Nephron progenitor cell (in vitro differentiated cells): Measurements from ENCODE around the gene MBOAT2.

Experiments
- DNase-seq: peaks from one replicate; pipeline ENCODE4 v3.0.0; 2021
- H3K27ac Mint-ChIP-seq: 2 replicates; pipeline ENCODE4 v1.8.0; 2021; ENCODE audit warnings: mild to moderate bottlenecking, moderate library complexity, mixed read lengths
- H3K27me3 Mint-ChIP-seq: 2 replicates; pipeline ENCODE4 v1.8.0; 2021; ENCODE audit warnings: mild to moderate bottlenecking, low read depth, mixed read lengths; ENCODE audit not compliant: poor library complexity
- H3K36me3 Mint-ChIP-seq: 2 replicates; pipeline ENCODE4 v1.8.0; 2021; ENCODE audit warnings: low read depth, mixed read lengths
- H3K4me1 Mint-ChIP-seq: 2 replicates; pipeline ENCODE4 v1.8.0; 2021; ENCODE audit warnings: mixed read lengths
- H3K4me3 Mint-ChIP-seq: 2 replicates; pipeline ENCODE4 v1.8.0; 2021; ENCODE audit warnings: mild to moderate bottlenecking, moderate library complexity, mixed read lengths
- H3K9me3 Mint-ChIP-seq: 2 replicates; pipeline ENCODE4 v1.8.0; 2021; ENCODE audit warnings: mild to moderate bottlenecking, moderate library complexity, mixed read lengths
- TF ChIP-seq, protein P1 (sequence below): fragments of 200-600 bp; sonication (generic); IDR thresholded peaks from 2 replicates; pipeline ENCODE4 v1.5.0; 2021; ENCODE audit warnings: antibody characterized with exemption

MBOAT2 gene

DNA sequence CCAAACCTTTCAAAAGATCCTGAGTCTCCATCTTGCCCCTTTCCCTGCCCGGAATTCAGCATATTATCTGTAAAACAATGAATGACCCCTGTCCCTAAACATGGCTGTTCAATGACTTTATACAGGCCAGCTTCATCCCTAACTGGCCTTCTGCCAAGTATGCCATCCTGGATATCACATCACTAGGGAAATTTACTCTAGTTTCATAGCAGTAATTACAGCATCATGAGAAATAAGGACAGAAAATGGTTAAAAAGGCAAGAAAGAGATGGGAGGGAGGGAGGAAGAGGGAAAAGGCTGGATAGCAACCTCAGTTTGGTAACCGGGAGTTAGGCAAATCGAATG is 4.4 kb downstream of the MBOAT2 start:
- Mint-ChIP-seq H3K36me3 (no peaks in the 10 kb centered on the region), H3K9me3 (no peaks in the 10 kb centered on the region), H3K27ac (no peak overlapping the region), H3K27me3 (peaks cover 11% of the 10 kb centered on the region), H3K4me1 (peaks cover 55% of the 10 kb centered on the region), H3K4me3 (no peak overlapping the region)
- TF ChIP-seq, protein P1, sequence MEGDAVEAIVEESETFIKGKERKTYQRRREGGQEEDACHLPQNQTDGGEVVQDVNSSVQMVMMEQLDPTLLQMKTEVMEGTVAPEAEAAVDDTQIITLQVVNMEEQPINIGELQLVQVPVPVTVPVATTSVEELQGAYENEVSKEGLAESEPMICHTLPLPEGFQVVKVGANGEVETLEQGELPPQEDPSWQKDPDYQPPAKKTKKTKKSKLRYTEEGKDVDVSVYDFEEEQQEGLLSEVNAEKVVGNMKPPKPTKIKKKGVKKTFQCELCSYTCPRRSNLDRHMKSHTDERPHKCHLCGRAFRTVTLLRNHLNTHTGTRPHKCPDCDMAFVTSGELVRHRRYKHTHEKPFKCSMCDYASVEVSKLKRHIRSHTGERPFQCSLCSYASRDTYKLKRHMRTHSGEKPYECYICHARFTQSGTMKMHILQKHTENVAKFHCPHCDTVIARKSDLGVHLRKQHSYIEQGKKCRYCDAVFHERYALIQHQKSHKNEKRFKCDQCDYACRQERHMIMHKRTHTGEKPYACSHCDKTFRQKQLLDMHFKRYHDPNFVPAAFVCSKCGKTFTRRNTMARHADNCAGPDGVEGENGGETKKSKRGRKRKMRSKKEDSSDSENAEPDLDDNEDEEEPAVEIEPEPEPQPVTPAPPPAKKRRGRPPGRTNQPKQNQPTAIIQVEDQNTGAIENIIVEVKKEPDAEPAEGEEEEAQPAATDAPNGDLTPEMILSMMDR, result no peak
- DNase-seq, result no peak

DNA sequence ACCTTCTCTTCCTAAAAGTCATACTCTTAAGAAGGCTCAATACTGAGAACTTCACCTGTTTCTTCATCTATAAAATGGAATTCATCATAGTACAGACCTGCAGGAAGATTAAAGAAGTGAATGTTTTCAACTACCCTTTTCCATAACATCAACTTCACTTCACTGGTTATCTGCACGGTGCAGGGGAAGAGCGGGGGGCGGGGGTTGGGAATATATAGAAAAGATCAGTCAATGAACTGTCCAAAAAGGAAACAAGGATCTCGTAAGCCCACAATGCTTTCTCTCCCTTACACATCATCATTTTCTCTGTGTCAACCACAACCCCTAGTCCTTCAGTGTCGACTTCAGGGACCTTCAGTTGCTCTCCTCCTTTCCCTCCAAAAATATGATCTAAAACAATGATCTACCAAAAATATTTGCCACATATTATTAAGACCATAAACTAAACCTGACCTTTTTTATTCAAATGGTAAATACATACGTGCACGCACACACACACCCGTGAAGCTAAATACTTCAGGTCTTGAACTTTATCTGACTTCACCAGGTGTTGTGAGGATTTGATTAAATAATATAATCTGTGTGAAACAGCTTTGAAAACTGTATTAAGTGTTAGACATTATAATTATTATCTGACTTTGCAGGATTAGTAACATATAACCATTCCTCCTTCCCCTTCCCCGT is 4.9 kb downstream of the MBOAT2 start:
- H3K9me3 Mint-ChIP-seq, result no peaks in the 10 kb centered on the region
- TF ChIP-seq, protein P1, result no peak
- H3K4me1 Mint-ChIP-seq, result peaks cover 59% of the 10 kb centered on the region
- no peak for DNase-seq
- H3K4me3 Mint-ChIP-seq, result no peak overlapping the region
- H3K27ac Mint-ChIP-seq, result no peak overlapping the region
- H3K36me3 Mint-ChIP-seq, result no peaks in the 10 kb centered on the region
- H3K27me3 Mint-ChIP-seq, result peaks cover 11% of the 10 kb centered on the region

DNA sequence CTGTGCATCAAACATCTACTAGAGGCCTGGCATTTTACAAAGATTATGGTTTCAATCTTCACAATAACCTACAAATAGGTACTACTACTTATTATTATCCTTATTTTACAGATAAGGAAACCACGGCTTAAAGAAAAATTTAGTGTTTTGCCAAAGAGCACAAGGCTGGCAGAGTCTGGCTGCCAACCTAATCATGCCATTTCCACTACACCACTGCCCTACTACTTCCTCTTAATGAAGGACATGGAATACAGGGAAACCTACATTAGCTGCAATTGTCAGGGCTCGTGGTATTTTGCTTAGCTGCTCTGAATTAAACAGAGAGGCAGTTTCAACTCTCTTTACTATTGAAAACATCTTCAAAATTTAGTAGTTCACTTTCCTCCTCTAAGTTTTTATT is 5.9 kb downstream of the MBOAT2 start:
- no peak overlapping the region for H3K4me3 Mint-ChIP-seq
- peaks cover 61% of the 10 kb centered on the region for H3K4me1 Mint-ChIP-seq
- DNase-seq, result no peak
- H3K27me3 Mint-ChIP-seq, result peaks cover 11% of the 10 kb centered on the region
- TF ChIP-seq, protein P1, result no peak
- H3K36me3 Mint-ChIP-seq, result no peaks in the 10 kb centered on the region
- no peak overlapping the region for H3K27ac Mint-ChIP-seq
- H3K9me3 Mint-ChIP-seq, result no peaks in the 10 kb centered on the region

DNA sequence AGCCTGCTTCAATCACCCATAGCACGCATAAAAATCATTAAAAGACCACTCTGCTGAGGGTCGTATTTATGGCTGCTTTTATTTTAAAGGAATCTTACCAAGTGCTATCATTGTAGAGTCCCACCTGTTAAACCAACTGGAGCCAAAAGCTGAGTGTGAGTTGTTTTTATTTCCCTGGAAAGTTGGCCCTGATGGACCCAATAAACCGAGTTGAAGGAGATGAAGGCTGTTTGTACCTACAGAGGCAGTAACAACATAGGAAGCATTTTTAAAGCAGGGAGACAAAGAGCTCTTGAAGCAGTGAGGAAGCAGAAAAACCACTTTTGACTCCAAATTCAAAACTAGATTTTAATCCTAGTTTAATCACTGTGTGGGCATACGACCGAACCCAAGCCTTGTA is 6.4 kb downstream of the MBOAT2 start:
- Mint-ChIP-seq H3K36me3 (no peaks in the 10 kb centered on the region), H3K27ac (no peak overlapping the region), H3K27me3 (peaks cover 11% of the 10 kb centered on the region), H3K4me1 (peaks cover 56% of the 10 kb centered on the region), H3K9me3 (no peaks in the 10 kb centered on the region), H3K4me3 (no peak overlapping the region)
- TF ChIP-seq, protein P1, result no peak
- DNase-seq, result no peak

DNA sequence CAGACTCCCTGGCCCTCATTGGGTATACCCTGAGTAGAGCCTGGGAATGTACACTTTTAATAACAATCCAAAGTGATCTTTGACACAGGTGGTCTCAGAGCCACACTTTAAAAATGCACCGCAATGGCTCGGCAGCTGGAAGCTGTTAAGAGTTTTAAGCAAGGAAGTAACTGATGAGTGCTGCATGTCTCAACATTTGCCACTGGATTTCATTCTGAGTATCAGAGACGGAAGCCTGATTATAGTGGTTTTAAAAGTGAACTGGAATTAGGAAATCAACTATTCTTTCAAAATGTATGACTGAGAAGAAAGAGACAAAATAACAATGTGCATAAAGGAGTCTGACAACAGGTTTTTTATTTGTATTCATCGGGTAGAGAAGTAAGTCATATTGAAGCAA is 7.5 kb downstream of the MBOAT2 start:
- Mint-ChIP-seq H3K9me3 (no peaks in the 10 kb centered on the region), H3K4me1 (peaks cover 52% of the 10 kb centered on the region)
- TF ChIP-seq, protein P1, result no peak

DNA sequence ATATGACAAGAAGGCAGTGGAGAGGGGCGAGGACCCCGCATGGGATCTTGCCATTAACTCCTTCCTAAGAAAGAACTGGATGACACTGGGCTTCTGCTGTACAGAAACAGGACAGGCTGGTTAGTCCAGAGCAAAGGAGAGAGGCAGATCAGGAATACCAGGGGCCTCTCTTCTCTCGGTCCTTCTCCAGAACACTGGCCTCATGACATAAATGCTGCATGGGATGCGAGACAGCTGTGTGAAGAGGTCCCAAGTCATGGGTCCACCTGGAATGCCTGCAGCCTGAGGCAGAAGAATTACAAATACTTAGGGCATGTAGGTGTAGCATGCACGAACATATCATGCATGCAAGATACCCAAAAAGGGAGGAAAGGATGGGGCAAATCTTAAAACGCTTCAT is 9.1 kb downstream of the MBOAT2 start:
- no peak overlapping the region for H3K4me3 Mint-ChIP-seq
- peaks cover 52% of the 10 kb centered on the region for H3K4me1 Mint-ChIP-seq
- H3K9me3 Mint-ChIP-seq, result no peaks in the 10 kb centered on the region
- H3K27ac Mint-ChIP-seq, result no peak overlapping the region
- TF ChIP-seq, protein P1, result no peak
- DNase-seq, result no peak
- no peaks in the 10 kb centered on the region for H3K36me3 Mint-ChIP-seq
- H3K27me3 Mint-ChIP-seq, result no peaks in the 10 kb centered on the region

More for the DNA sequence above, 7.5 kb downstream of the MBOAT2 start:
- H3K4me3 Mint-ChIP-seq, result no peak overlapping the region
- H3K27me3 Mint-ChIP-seq, result peaks cover 7% of the 10 kb centered on the region
- DNase-seq, result no peak
- H3K36me3 Mint-ChIP-seq, result no peaks in the 10 kb centered on the region
- no peak overlapping the region for H3K27ac Mint-ChIP-seq
